SH-SY5Y (cell line): Measurements from ENCODE around the gene EXOC2.

Experiments
- GATA2 ChIP-seq: IDR thresholded peaks from 2 replicates; pipeline ENCODE4 v1.6.1; 2011; ENCODE audit warnings: mild to moderate bottlenecking, low read depth, low read length
- GATA3 ChIP-seq: IDR thresholded peaks from 2 replicates; pipeline ENCODE4 v1.6.1; 2011; ENCODE audit warnings: low read depth, mild to moderate bottlenecking, low read length, moderate library complexity

GRCh38 chr6:659716-660581 is 33.0 kb downstream of the EXOC2 start:
- TF ChIP-seq GATA2 (no peak), GATA3 (no peak)
